ENCODE measurements around the gene SLC7A8. TPM values are rescaled to one million over a fixed set of nuclear protein-coding genes. Genes with fewer than 3 reads are reported as not detected.
"Not testable (repeated sequence)": the region's sequence is repeated elsewhere in the genome, so short reads cannot be mapped to it uniquely, and the experiment has no call there.

The SLC7A8 gene
- total RNA-seq (2014; rRNA removed) (0.63 and 3.8 TPM in 2 replicates), Bru-seq, nascent RNA (percentile 17 among the genes with signal in this experiment), BruChase-seq, experiment 1, labeled RNA remaining after a 6-hour chase (percentile 19 among the genes with signal in this experiment), BruChase-seq, experiment 2, labeled RNA remaining after a 2-hour chase (percentile 17 among the genes with signal in this experiment)
- long read RNA-seq, partial matches to known transcripts = 0 of 1 reads
- long read RNA-seq, other reads (novel, unspliced or antisense) = 1 of 1 reads

- TF ChIP-seq EZH2 (IDR thresholded peaks at IDR 0.05; ENCODE audit: low read length, unreplicated experiment) = no peak
- TF ChIP-seq CTCF (conservative IDR thresholded peaks at IDR 0.05; ENCODE audit: low read depth, low read length) = no peak
- TF ChIP-seq EZH2phosphoT487 (IDR thresholded peaks at IDR 0.05; ENCODE audit: borderline replicate concordance, low read length) = no peak
- ChIA-PET CTCF (interaction anchor here (0.7 to 6.3 kb wide), 3 partner anchors 56 to 115 kb away, joined by 4 to 84 read pairs (median 5); no protein-coding TSS in a partner anchor), POLR2A (ENCODE audit: unreplicated experiment) (no interaction called here)
- H3K4me2 ChIP-seq (ENCODE audit: low read length) = peak within 1 kb of the TSS; percentile 97
- intact Hi-C loops (cut with micrococcal nuclease) = loop anchor here (10.0 kb wide), 1 partner anchor 199 kb away; the partner anchor contains the start of gene AJUBA
- H3K9me2 ChIP-seq (replicated peaks; ENCODE audit: low read length) = no peaks in the 10 kb centered on the region
- H3K36me3 ChIP-seq (ENCODE audit: low read depth, low read length) = no peaks in the 10 kb centered on the region
- H3K27me3 ChIP-seq (ENCODE audit: low read length) = peaks cover 4% of the 10 kb centered on the region; the same call in 1 of the 2 replicates
- peak within 1 kb of the TSS; percentile 76 for H3K4me3 ChIP-seq (ENCODE audit: low read length)
- no peak within 1 kb of the TSS for H3K9ac ChIP-seq (ENCODE audit: low read length)
- H3K79me2 ChIP-seq (ENCODE audit: low read length) = no peaks in the 10 kb centered on the region
- H3K4me1 ChIP-seq (ENCODE audit: insufficient read depth, low read length) = peaks cover 13% of the 10 kb centered on the region
- H2AFZ ChIP-seq (ENCODE audit: low read length) = peak within 1 kb of the TSS; percentile 95
- ATAC-seq (peak; percentile 56), DNase-seq (peak; percentile 21)
- BruUV-seq (replicated peaks) = no TSS peak
- H3K9me3 ChIP-seq (ENCODE audit: low read length) = no peaks in the 10 kb centered on the region
- H3K27ac ChIP-seq (ENCODE audit: low read length) = no peak within 1 kb of the TSS
- H3F3A ChIP-seq (ENCODE audit: low read length, unreplicated experiment) = no peaks in the 10 kb centered on the region
- H4K20me1 ChIP-seq (ENCODE audit: low read length) = no peaks in the 10 kb centered on the region
Measured at GRCh38 chr14:23183479-23183878, at the start of gene SLC7A8. Gene SLC7A8 (minus strand): TSS chr14:23183660. CDS start chr14:23182914, 746 bp downstream.

- intact Hi-C loops (cut with micrococcal nuclease); H3K79me2 ChIP-seq (ENCODE audit: low read length); H2AFZ ChIP-seq (ENCODE audit: low read length); H3K4me3 ChIP-seq (ENCODE audit: low read length); CTCF ChIA-PET; H3K27me3 ChIP-seq (ENCODE audit: low read length); H3K36me3 ChIP-seq (ENCODE audit: low read depth, low read length); H3K4me2 ChIP-seq (ENCODE audit: low read length); H3K27ac ChIP-seq (ENCODE audit: low read length); H4K20me1 ChIP-seq (ENCODE audit: low read length); H3F3A ChIP-seq (ENCODE audit: low read length, unreplicated experiment); H3K4me1 ChIP-seq (ENCODE audit: insufficient read depth, low read length); H3K9ac ChIP-seq (ENCODE audit: low read length); ATAC-seq; POLR2A ChIA-PET (ENCODE audit: unreplicated experiment); DNase-seq; H3K9me2 ChIP-seq (replicated peaks; ENCODE audit: low read length); BruUV-seq (replicated peaks); H3K9me3 ChIP-seq (ENCODE audit: low read length): not testable (repeated sequence)
Measured at GRCh38 chr14:23232241-23232808, 48.9 kb upstream of the SLC7A8 start.

GRCh38 chr14:23228812-23229211 lies 45.4 kb upstream of the SLC7A8 start:
- DNase-seq (no peak), ATAC-seq (no peak)
- H3K9me3 ChIP-seq (ENCODE audit: low read length) = no peaks in the 10 kb centered on the region
- no peaks in the 10 kb centered on the region for H3K9me2 ChIP-seq (replicated peaks; ENCODE audit: low read length)
- no peak for TF ChIP-seq EZH2 (IDR thresholded peaks at IDR 0.05; ENCODE audit: low read length, unreplicated experiment)
- TF ChIP-seq CTCF (conservative IDR thresholded peaks at IDR 0.05; ENCODE audit: low read depth, low read length) = no peak
- no peak for TF ChIP-seq EZH2phosphoT487 (IDR thresholded peaks at IDR 0.05; ENCODE audit: borderline replicate concordance, low read length)
- no peaks in the 10 kb centered on the region for H4K20me1 ChIP-seq (ENCODE audit: low read length)
- H3F3A ChIP-seq (ENCODE audit: low read length, unreplicated experiment) = no peaks in the 10 kb centered on the region
- no peaks in the 10 kb centered on the region for H3K79me2 ChIP-seq (ENCODE audit: low read length)
- no peak overlapping the region for H2AFZ ChIP-seq (ENCODE audit: low read length)
- H3K4me2 ChIP-seq (ENCODE audit: low read length) = no peak overlapping the region
- BruUV-seq (replicated peaks) = no TSS peak
- intact Hi-C loops (cut with micrococcal nuclease) = no loop called here
- no peaks in the 10 kb centered on the region for H3K4me1 ChIP-seq (ENCODE audit: insufficient read depth, low read length)
- ChIA-PET POLR2A (ENCODE audit: unreplicated experiment) (no interaction called here), CTCF (no interaction called here)
- H3K27ac ChIP-seq (ENCODE audit: low read length) = no peak overlapping the region
- H3K9ac ChIP-seq (ENCODE audit: low read length) = no peak overlapping the region
- peaks cover 7% of the 10 kb centered on the region; the same call in 1 of the 2 replicates for H3K27me3 ChIP-seq (ENCODE audit: low read length)
- H3K4me3 ChIP-seq (ENCODE audit: low read length) = no peak overlapping the region
- H3K36me3 ChIP-seq (ENCODE audit: low read depth, low read length) = no peaks in the 10 kb centered on the region

Measured in PC-3 (cell line).